Hematopoietic multipotent progenitor cell treated with erythropoietin and hydrocortisone succinate and interleukin-3 and kit ligand, for 17 days (in vitro differentiated cells): ENCODE measurements around the gene GALT.

Experiments
- DNase-seq: peaks from one replicate; pipeline ENCODE4 v3.0.0-alpha.2; 2015; ENCODE audit warnings: low spot score

The GALT gene

GRCh38 chr9:34651876-34652601 is 5.6 kb downstream of the GALT start, which contains the start of gene IL11RA:
IL11RA (plus strand) TSS chr9:34652185; CDS start chr9:34655218, 3,033 bp downstream.
- DNase-seq = peak; percentile 61

- DNase-seq = no peak
Observed at GRCh38 chr9:34652602-34653000, 6.1 kb downstream of the GALT start.

GRCh38 chr9:34653151-34654072 is 6.9 kb downstream of the GALT start:
- DNase-seq = no peak

- no peak for DNase-seq
Observed at GRCh38 chr9:34654323-34655051, 8.0 kb downstream of the GALT start.

- no peak for DNase-seq
Observed at GRCh38 chr9:34655394-34655793, 8.9 kb downstream of the GALT start.

GRCh38 chr9:34656992-34657391 is 10.5 kb downstream of the GALT start:
- DNase-seq = no peak

- no peak for DNase-seq
Observed at GRCh38 chr9:34658461-34658860, 12.0 kb downstream of the GALT start.

GRCh38 chr9:34659592-34660253 is 13.2 kb downstream of the GALT start:
- DNase-seq = no peak

- DNase-seq = no peak
Observed at GRCh38 chr9:34662526-34663302, 16.2 kb downstream of the GALT start, which contains the start of gene CCL27. CCL27 (minus strand) TSS chr9:34662657; CDS start chr9:34662633, 24 bp downstream.

- no peak for DNase-seq
Observed at GRCh38 chr9:34663303-34663605, 16.8 kb downstream of the GALT start.

- peak; percentile 83 for DNase-seq
Observed at GRCh38 chr9:34664281-34665066, 18.0 kb downstream of the GALT start.

- DNase-seq = no peak
Observed at GRCh38 chr9:34665067-34665380, 18.5 kb downstream of the GALT start.

GRCh38 chr9:34665381-34666250 is 19.1 kb downstream of the GALT start:
- DNase-seq = peak; percentile 91

- DNase-seq = no peak
Observed at GRCh38 chr9:34669809-34670562, 23.5 kb downstream of the GALT start.

GRCh38 chr9:34671307-34671706 is 24.8 kb downstream of the GALT start:
- no peak for DNase-seq

- DNase-seq = no peak
Observed at GRCh38 chr9:34674440-34674839, 28.0 kb downstream of the GALT start.

GRCh38 chr9:34675048-34675714 is 28.7 kb downstream of the GALT start:
- peak; percentile 75 for DNase-seq

- no peak for DNase-seq
Observed at GRCh38 chr9:34675869-34676268, 29.4 kb downstream of the GALT start.
